ENCODE measurements around the gene MPRIP.

Gene MPRIP

GRCh38 chr17:17226451-17227265 is 184.4 kb downstream of the MPRIP start:
- no peak for DNase-seq

- no peak for DNase-seq
Measured at GRCh38 chr17:17227608-17228520, 185.6 kb downstream of the MPRIP start.

GRCh38 chr17:17228521-17229279 is 186.4 kb downstream of the MPRIP start:
- no peak for DNase-seq

GRCh38 chr17:17229416-17230384 is 187.4 kb downstream of the MPRIP start:
- no peak for DNase-seq

- no peak for DNase-seq
Measured at GRCh38 chr17:17231621-17232302, 189.5 kb downstream of the MPRIP start.

- no peak for DNase-seq
Measured at GRCh38 chr17:17232303-17232621, 190.0 kb downstream of the MPRIP start.

- DNase-seq, result peak; percentile 45
Measured at GRCh38 chr17:17235212-17236174, 193.2 kb downstream of the MPRIP start.

GRCh38 chr17:17236295-17237025 is 194.2 kb downstream of the MPRIP start:
- peak; percentile 33 for DNase-seq

- DNase-seq, result peak; percentile 87
Measured at GRCh38 chr17:17237026-17237799, 195.0 kb downstream of the MPRIP start, which contains the start of gene FLCN. Gene FLCN, minus strand, starts transcription at chr17:17237168. Its CDS starts 9,031 bp downstream, at chr17:17228137.

- no peak for DNase-seq
Measured at GRCh38 chr17:17239832-17240231, 197.6 kb downstream of the MPRIP start.

- DNase-seq, result no peak
Measured at GRCh38 chr17:17241656-17242055, 199.4 kb downstream of the MPRIP start.

- DNase-seq, result no peak
Measured at GRCh38 chr17:17242246-17242645, 200.0 kb downstream of the MPRIP start.

All from NCI-H69 (cell line).